22Rv1 (cell line): Measurements from ENCODE around the gene CYP27B1.

Experiments
- H3K27ac ChIP-seq: fragments of 450-650 bp; 2 replicates; pipeline ENCODE4 v1.5.1; 2017
- CTCF ChIP-seq: fragments of 450-650 bp; IDR thresholded peaks from 2 replicates; pipeline ENCODE4 v1.5.1; 2017; ENCODE audit warnings: mild to moderate bottlenecking
- ZFX ChIP-seq: fragments of 450-650 bp; IDR thresholded peaks from 2 replicates; pipeline ENCODE4 v1.6.1; 2017; ENCODE audit warnings: antibody characterized with exemption, borderline replicate concordance

Gene CYP27B1

GRCh38 chr12:57771873-57772428, 5.1 kb upstream of the CYP27B1 start, which contains the start of gene METTL1:
METTL1 (minus strand) TSS chr12:57772105; CDS start chr12:57772083, 22 bp downstream.
- H3K27ac ChIP-seq: peak within 1 kb of the TSS; percentile 95
- TF ChIP-seq ZFX: no peak

DNA sequence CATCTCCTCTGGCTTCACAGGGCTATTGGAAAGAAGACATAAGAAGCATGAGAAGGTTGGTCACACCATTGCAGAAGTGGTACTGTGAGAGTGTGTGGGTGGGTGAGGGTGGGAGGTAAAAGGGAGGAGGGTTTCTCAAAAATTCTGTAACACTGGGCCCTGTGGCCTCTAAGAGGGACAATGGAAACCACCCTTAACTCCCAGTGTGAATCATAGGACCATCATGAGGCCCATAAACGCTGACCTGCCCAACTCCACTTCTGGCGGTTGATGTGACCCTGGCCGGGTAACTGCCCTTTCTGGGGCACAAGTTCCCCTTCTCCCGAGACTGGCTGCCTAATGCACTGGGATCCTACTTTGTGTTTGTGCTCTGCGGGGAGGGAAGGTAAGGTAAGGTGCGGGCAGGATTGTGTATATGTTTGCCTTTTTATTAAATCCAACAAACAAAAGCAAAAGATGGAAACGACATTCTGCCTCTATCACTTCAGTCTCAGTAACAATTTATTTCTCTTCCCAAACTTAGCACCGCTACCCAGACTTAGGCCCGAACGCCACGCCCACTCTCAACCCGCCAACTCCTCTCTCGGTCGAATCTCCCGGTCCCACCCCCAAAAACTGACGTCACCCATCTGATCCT, 4.5 kb upstream of the CYP27B1 start:
- peak overlapping the region; percentile 95 for H3K27ac ChIP-seq
- no peak for TF ChIP-seq ZFX

DNA sequence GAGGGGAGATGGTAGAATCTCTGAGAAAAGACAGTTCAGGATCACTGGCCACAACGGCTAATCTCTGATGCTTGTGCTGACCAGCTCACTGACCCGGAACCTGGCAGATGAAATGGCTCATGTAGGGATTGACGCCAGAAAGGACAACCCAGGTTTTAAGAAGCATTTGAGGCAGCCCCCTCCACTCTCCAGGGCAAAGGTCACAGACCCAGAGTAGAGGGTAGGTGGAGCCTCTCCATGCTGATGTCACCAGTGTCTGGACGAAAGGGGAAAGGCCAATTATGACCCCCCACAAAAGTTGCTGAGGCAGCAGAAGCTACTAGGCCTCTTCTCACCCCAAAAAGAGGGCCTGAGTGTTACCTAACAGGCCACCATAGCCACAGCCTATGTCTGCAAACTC, 3.9 kb upstream of the CYP27B1 start:
- no peak for TF ChIP-seq CTCF
- TF ChIP-seq ZFX: no peak
- H3K27ac ChIP-seq: peak overlapping the region; percentile 95

DNA sequence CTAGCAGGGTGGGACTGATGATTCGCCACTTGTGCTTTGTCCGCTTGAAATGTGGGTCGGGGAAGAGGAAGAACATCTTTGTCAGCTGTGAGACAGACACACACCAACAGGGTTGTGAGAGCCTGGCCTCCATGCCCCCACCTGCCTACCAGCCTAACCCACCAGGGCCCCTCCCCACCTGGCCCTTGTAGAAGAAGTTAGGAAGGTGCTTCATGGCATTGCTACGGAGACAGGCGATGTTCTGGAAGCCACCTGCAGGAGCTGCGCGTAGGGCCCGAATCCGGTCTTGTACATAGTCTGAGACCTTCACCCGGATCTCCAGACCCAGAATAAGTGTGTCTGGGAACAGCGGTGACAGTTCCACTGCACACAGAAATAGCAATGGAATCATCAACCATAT, 2.7 kb upstream of the CYP27B1 start:
- H3K27ac ChIP-seq: no peak overlapping the region
- no peak for TF ChIP-seq CTCF

GRCh38 chr12:57767876-57768275, 998 bp upstream of the CYP27B1 start:
- peak overlapping the region; percentile 83 for H3K27ac ChIP-seq
- TF ChIP-seq CTCF (no peak), ZFX (no peak)

GRCh38 chr12:57767305-57767698, 424 bp upstream of the CYP27B1 start:
- H3K27ac ChIP-seq: peak overlapping the region; percentile 83
- TF ChIP-seq CTCF: no peak
- no peak for TF ChIP-seq ZFX

- TF ChIP-seq ZFX (no peak), CTCF (no peak)
- H3K27ac ChIP-seq: peak overlapping the region; percentile 83
These were observed 997 bp downstream of the CYP27B1 start for GRCh38 chr12:57765698-57766463.

- TF ChIP-seq ZFX (no peak), CTCF (peak; percentile 82)
These were observed 1.7 kb downstream of the CYP27B1 start for GRCh38 chr12:57765003-57765697.

More at GRCh38 chr12:57765003-57765697, 1.7 kb downstream of the CYP27B1 start:
- peak overlapping the region; percentile 83 for H3K27ac ChIP-seq
